ENCODE data around the gene CRTC2. TPM values are rescaled to one million over a fixed set of nuclear protein-coding genes. Genes with fewer than 3 reads are reported as not detected.

The CRTC2 gene
- total and polyA plus RNA-seq, 9 of the 15 experiments (the other 6 are each of a cell fraction or from before 2014, with no cell fraction given), result 2.7 to 26.4 (median 10.2) TPM

- TF ChIP-seq, protein P1, sequence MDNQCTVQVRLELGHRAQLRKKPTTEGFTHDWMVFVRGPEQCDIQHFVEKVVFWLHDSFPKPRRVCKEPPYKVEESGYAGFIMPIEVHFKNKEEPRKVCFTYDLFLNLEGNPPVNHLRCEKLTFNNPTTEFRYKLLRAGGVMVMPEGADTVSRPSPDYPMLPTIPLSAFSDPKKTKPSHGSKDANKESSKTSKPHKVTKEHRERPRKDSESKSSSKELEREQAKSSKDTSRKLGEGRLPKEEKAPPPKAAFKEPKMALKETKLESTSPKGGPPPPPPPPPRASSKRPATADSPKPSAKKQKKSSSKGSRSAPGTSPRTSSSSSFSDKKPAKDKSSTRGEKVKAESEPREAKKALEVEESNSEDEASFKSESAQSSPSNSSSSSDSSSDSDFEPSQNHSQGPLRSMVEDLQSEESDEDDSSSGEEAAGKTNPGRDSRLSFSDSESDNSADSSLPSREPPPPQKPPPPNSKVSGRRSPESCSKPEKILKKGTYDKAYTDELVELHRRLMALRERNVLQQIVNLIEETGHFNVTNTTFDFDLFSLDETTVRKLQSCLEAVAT (IDR thresholded peaks at IDR 0.05), result peak; percentile 33 to 50; a peak in 1 of 4 replicates
- TF ChIP-seq TAF9B (IDR thresholded peaks at IDR 0.05; ENCODE audit: partially characterized antibody), result no peak
- TF ChIP-seq MAFF (IDR thresholded peaks at IDR 0.05; ENCODE audit: low read length), result 0 out of 2 replicates have a peak, but pooled peaks have one; percentile 8
- TF ChIP-seq ATF4 (CRISPR knock-in tag; IDR thresholded peaks at IDR 0.05), result peak; percentile 66; the same call in 1 of the 2 replicates
- no peak for TF ChIP-seq CBFA2T2 (conservative IDR thresholded peaks at IDR 0.05)
- TF ChIP-seq MCM3 (IDR thresholded peaks at IDR 0.05), result no peak
- TF ChIP-seq ZNF197 (CRISPR knock-in tag; IDR thresholded peaks at IDR 0.05; ENCODE audit: low read depth), result peak; percentile 98
- peak; percentile 61 for TF ChIP-seq POLR2B (IDR thresholded peaks at IDR 0.05; ENCODE audit: low read depth, partially characterized antibody)
- TF ChIP-seq SRSF3 (IDR thresholded peaks at IDR 0.05; ENCODE audit: insufficient read depth, low read length), result no peak
- TF ChIP-seq ZFP1 (CRISPR knock-in tag; IDR thresholded peaks at IDR 0.05), result no peak
- TF ChIP-seq, protein P2, sequence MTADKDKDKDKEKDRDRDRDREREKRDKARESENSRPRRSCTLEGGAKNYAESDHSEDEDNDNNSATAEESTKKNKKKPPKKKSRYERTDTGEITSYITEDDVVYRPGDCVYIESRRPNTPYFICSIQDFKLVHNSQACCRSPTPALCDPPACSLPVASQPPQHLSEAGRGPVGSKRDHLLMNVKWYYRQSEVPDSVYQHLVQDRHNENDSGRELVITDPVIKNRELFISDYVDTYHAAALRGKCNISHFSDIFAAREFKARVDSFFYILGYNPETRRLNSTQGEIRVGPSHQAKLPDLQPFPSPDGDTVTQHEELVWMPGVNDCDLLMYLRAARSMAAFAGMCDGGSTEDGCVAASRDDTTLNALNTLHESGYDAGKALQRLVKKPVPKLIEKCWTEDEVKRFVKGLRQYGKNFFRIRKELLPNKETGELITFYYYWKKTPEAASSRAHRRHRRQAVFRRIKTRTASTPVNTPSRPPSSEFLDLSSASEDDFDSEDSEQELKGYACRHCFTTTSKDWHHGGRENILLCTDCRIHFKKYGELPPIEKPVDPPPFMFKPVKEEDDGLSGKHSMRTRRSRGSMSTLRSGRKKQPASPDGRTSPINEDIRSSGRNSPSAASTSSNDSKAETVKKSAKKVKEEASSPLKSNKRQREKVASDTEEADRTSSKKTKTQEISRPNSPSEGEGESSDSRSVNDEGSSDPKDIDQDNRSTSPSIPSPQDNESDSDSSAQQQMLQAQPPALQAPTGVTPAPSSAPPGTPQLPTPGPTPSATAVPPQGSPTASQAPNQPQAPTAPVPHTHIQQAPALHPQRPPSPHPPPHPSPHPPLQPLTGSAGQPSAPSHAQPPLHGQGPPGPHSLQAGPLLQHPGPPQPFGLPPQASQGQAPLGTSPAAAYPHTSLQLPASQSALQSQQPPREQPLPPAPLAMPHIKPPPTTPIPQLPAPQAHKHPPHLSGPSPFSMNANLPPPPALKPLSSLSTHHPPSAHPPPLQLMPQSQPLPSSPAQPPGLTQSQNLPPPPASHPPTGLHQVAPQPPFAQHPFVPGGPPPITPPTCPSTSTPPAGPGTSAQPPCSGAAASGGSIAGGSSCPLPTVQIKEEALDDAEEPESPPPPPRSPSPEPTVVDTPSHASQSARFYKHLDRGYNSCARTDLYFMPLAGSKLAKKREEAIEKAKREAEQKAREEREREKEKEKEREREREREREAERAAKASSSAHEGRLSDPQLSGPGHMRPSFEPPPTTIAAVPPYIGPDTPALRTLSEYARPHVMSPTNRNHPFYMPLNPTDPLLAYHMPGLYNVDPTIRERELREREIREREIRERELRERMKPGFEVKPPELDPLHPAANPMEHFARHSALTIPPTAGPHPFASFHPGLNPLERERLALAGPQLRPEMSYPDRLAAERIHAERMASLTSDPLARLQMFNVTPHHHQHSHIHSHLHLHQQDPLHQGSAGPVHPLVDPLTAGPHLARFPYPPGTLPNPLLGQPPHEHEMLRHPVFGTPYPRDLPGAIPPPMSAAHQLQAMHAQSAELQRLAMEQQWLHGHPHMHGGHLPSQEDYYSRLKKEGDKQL (CRISPR knock-in tag; IDR thresholded peaks at IDR 0.05; ENCODE audit: borderline replicate concordance), result no peak
- peak; percentile 76 for TF ChIP-seq CXXC5 (CRISPR knock-in tag; IDR thresholded peaks at IDR 0.05)
- peak; percentile 96 for TF ChIP-seq ZFX (CRISPR knock-in tag; IDR thresholded peaks at IDR 0.05)
- TF ChIP-seq SMARCE1 (IDR thresholded peaks at IDR 0.05), result 0 out of 2 replicates have a peak, but pooled peaks have one; percentile 55
Measured at GRCh38 chr1:153958111-153958960, at the start of gene CRTC2 (continued).

All from K562 (cell line).